Frontal cortex (tissue), 4 donors: ENCODE data around the gene TMEM271. TPM values are rescaled to one million over a fixed set of nuclear protein-coding genes. Genes with fewer than 3 reads are reported as not detected.

Experiments
- DNase-seq, 2 donors: peaks; one replicate each; pipeline ENCODE4 v3.0.0; 2012; ENCODE audit warnings: low spot score in 2 of 2
- FAIRE-seq: peaks from 2 replicates; lab custom pipeline; 2012; peaks lifted over from hg19 to GRCh38; lab: Jason Lieb, UNC
- total RNA-seq: library from RNA; depleted of rRNA; stranded (reverse); fragments of >200 nt; gene quantifications from one replicate; pipeline ENCODE4 v1.2.3, GENCODE V29; 2014
- donor health status: control.
- donor health status: control.
- donor health status: control.

The TMEM271 gene
- total RNA-seq, 1 donor from 2014 or later, result 15.9 TPM

GRCh38 chr4:538542-539142 lies 37.5 kb downstream of the TMEM271 start:
- FAIRE-seq, result no peak
- DNase-seq, result no peak

GRCh38 chr4:537436-538264 lies 38.4 kb downstream of the TMEM271 start:
- DNase-seq (no peak), FAIRE-seq (no peak)

- no peak for DNase-seq
- no peak for FAIRE-seq
Measured at GRCh38 chr4:536351-536972, 39.6 kb downstream of the TMEM271 start.

- DNase-seq, result no peak
- FAIRE-seq, result no peak
Measured at GRCh38 chr4:535924-536281, 40.2 kb downstream of the TMEM271 start.

GRCh38 chr4:535181-535923 lies 40.7 kb downstream of the TMEM271 start:
- FAIRE-seq (no peak), DNase-seq (no peak)

- no peak for DNase-seq
- no peak for FAIRE-seq
Measured at GRCh38 chr4:534576-535151, 41.4 kb downstream of the TMEM271 start.

GRCh38 chr4:534101-534575 lies 42.0 kb downstream of the TMEM271 start:
- DNase-seq (no peak), FAIRE-seq (no peak)

- no peak for FAIRE-seq
- DNase-seq, result no peak
Measured at GRCh38 chr4:533318-534100, 42.6 kb downstream of the TMEM271 start.

- DNase-seq, result no peak
- no peak for FAIRE-seq
Measured at GRCh38 chr4:532588-533317, 43.3 kb downstream of the TMEM271 start.

GRCh38 chr4:531721-532565 lies 44.2 kb downstream of the TMEM271 start:
- DNase-seq (no peak), FAIRE-seq (no peak)

GRCh38 chr4:531076-531475 lies 45.0 kb downstream of the TMEM271 start:
- FAIRE-seq (no peak), DNase-seq (no peak)

- FAIRE-seq, result no peak
- DNase-seq, result no peak
Measured at GRCh38 chr4:530017-530781, 45.9 kb downstream of the TMEM271 start.

- no peak for DNase-seq
- FAIRE-seq, result no peak
Measured at GRCh38 chr4:529563-529962, 46.5 kb downstream of the TMEM271 start.

- no peak for DNase-seq
- FAIRE-seq, result no peak
Measured at GRCh38 chr4:528835-529234, 47.3 kb downstream of the TMEM271 start.

- FAIRE-seq (no peak), DNase-seq (no peak)
Measured at GRCh38 chr4:528296-528695, 47.8 kb downstream of the TMEM271 start.

GRCh38 chr4:526971-527460 lies 49.1 kb downstream of the TMEM271 start:
- FAIRE-seq (no peak), DNase-seq (no peak)
